Measurements from ENCODE around the gene ICA1. TPM values are rescaled to one million over a fixed set of nuclear protein-coding genes. Genes with fewer than 3 reads are reported as not detected.
A peak's percentile ranks its signal among the peaks of the same experiment; 100 is the strongest.

The ICA1 gene
- total RNA-seq, 1 donor from 2014 or later = 27.0 TPM

DNA sequence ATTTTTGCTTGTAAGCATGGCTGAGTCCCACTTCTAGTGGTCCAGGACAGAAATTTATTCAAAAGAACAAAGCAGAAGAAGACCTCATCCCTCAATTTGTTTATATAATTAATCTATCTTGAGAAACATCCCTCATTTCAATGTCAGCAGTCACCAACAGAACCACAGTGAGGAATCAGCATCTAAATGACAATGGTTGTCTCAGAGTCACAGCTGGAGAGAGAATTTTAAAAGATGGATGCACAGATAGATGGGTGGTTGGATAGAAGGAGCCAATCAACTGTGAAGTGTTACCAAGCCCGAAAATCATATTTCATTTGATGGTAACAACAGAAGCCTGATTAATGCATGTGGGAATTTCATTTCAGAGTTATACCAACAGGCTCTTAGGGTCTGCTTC, 55.0 kb downstream of the ICA1 start:
- ATAC-seq (no peak), DNase-seq (no peak)
- intact Hi-C loops (cut with DNase I) = no loop called here
- Histone ChIP-seq H3K36me3 (no peaks in the 10 kb centered on the region), H3K27ac (no peak overlapping the region), H3K4me1 (no peaks in the 10 kb centered on the region), H3K9me3 (no peaks in the 10 kb centered on the region), H3K4me3 (no peak overlapping the region), H3K27me3 (no peaks in the 10 kb centered on the region)
- TF ChIP-seq, protein P1, sequence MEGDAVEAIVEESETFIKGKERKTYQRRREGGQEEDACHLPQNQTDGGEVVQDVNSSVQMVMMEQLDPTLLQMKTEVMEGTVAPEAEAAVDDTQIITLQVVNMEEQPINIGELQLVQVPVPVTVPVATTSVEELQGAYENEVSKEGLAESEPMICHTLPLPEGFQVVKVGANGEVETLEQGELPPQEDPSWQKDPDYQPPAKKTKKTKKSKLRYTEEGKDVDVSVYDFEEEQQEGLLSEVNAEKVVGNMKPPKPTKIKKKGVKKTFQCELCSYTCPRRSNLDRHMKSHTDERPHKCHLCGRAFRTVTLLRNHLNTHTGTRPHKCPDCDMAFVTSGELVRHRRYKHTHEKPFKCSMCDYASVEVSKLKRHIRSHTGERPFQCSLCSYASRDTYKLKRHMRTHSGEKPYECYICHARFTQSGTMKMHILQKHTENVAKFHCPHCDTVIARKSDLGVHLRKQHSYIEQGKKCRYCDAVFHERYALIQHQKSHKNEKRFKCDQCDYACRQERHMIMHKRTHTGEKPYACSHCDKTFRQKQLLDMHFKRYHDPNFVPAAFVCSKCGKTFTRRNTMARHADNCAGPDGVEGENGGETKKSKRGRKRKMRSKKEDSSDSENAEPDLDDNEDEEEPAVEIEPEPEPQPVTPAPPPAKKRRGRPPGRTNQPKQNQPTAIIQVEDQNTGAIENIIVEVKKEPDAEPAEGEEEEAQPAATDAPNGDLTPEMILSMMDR (IDR thresholded peaks at IDR 0.05) = no peak

DNA sequence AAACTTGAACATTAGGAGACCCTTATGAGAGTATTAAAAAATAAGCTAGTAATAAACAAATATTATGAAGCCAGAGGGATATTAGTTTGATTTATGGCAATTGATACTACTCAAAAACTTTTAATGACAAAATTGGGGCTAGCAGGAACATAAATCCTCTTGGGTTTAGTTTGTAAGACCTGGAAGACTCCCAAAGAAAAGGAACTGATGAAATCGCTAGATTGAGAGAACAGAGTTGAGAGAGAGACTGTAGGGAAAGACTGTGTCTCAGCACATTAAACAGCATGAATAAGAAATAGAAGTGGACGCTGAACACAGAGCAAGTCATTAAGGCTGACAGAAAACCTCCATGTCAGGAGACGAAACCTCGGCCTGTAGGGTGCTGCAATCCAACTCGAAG, 56.4 kb downstream of the ICA1 start:
- H3K4me3 ChIP-seq = no peak overlapping the region

DNA sequence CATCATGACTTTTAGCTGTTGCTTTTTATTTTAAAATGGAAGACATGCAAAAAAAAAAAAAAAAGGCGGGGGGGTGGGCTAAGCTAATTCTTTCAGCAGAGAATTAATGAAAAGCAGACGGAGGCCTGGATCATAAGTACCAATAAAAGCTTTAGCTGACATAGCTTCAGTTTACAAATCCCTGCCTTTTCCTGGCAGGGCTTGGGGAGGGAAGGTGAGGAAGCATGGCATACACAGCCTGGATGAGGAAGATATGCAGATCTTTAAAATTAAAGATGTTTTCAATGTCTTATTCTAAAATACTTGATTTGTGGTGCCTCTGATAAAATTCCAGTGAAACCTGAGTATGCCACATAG, 57.0 kb downstream of the ICA1 start:
- Histone ChIP-seq H3K36me3 (no peaks in the 10 kb centered on the region), H3K27me3 (no peaks in the 10 kb centered on the region), H3K27ac (no peak overlapping the region), H3K9me3 (no peaks in the 10 kb centered on the region), H3K4me3 (no peak overlapping the region), H3K4me1 (no peaks in the 10 kb centered on the region)
- ATAC-seq (no peak), DNase-seq (no peak)
- intact Hi-C loops (cut with DNase I) = no loop called here
- TF ChIP-seq, protein P1 (IDR thresholded peaks at IDR 0.05) = no peak

More for the DNA sequence above, 56.4 kb downstream of the ICA1 start:
- no peaks in the 10 kb centered on the region for H3K9me3 ChIP-seq
- DNase-seq (no peak), ATAC-seq (no peak)
- intact Hi-C loops (cut with DNase I) = no loop called here
- H3K27ac ChIP-seq = no peak overlapping the region
- no peaks in the 10 kb centered on the region for H3K4me1 ChIP-seq
- H3K27me3 ChIP-seq = no peaks in the 10 kb centered on the region
- no peaks in the 10 kb centered on the region for H3K36me3 ChIP-seq
- TF ChIP-seq, protein P1 (IDR thresholded peaks at IDR 0.05) = no peak

DNA sequence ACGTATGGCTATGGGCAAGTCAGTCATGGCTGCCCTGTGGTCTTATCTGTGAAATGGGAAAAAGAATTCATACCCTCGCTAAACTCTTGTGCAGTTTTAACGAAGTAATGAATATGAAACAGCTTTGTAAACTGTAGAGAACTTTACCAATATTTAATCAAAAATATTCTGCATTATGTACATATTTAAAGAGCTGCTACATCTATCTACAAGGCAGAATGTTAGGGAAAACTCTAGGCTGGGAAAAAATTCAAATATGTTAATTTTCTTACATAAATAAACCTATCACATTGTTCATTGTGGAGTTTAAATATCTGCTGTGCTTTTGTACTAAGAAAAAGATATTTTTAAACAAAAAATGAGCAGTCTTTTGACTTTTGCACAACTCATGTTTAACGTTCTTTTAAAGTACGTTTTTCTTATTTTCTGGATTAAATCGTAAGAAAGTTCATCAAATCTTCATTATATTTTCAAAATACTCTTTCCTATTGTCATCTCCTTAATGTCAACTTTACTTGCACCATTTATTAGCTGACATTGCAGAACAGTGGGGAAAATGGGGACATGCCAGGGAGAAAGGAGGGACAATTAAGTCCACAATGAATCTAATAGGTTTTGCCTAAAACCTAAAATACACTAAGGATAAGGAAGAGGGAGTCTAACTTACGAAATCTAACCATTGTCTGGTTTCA, 57.5 kb downstream of the ICA1 start:
- TF ChIP-seq, protein P1 (IDR thresholded peaks at IDR 0.05) = no peak
- intact Hi-C loops (cut with DNase I) = no loop called here
- ATAC-seq (no peak), DNase-seq (no peak)
- H3K4me3 ChIP-seq = no peak overlapping the region
- no peaks in the 10 kb centered on the region for H3K36me3 ChIP-seq
- no peak overlapping the region for H3K27ac ChIP-seq
- no peaks in the 10 kb centered on the region for H3K4me1 ChIP-seq
- H3K27me3 ChIP-seq = no peaks in the 10 kb centered on the region
- no peaks in the 10 kb centered on the region for H3K9me3 ChIP-seq

DNA sequence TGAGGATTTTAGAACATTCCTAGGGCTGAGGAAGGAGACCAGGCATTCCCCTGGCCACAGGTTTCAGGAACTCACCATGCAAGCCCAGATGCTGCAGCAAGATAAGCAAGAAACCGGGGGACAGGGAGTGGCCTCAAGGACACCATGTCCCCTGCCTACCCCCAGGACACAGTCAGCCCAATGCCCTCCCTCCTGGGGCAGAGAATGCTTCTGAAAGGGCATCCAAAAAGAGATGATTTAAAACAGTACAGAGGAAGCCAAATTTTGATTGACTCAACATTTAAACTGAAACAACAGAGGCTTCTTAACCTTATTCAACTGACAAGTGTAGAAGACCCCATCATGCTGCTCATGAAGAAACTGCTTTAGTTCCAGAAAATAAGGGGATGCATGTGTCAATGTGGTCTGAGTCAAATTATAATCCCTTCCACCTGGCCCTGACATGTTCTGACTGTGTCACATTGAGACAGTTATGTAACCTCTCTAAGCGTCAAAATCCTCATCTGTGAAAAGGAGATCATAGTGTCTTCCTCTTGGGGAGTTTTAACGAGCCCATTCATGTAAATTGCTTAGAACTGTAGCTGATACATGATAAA, 60.0 kb downstream of the ICA1 start:
- Histone ChIP-seq H3K4me1 (no peaks in the 10 kb centered on the region), H3K27ac (peak overlapping the region; percentile 0), H3K36me3 (no peaks in the 10 kb centered on the region), H3K4me3 (no peak overlapping the region), H3K27me3 (no peaks in the 10 kb centered on the region), H3K9me3 (no peaks in the 10 kb centered on the region)
- TF ChIP-seq, protein P1 (IDR thresholded peaks at IDR 0.05) = no peak
- ATAC-seq = peak; percentile 66
- DNase-seq = no peak
- intact Hi-C loops (cut with DNase I) = no loop called here

Measured in upper lobe of right lung (tissue), 1 donor.